Hepatocyte (in vitro differentiated cells): ENCODE data around the gene SEMA5A.

Experiments
- CTCF ChIP-seq: fragments of 200-600 bp; sonication (generic); IDR thresholded peaks from 2 replicates; pipeline ENCODE4 v1.5.1; 2016; ENCODE audit warnings: antibody characterized with exemption, mild to moderate bottlenecking; ENCODE audit not compliant: poor library complexity
- EZH2 ChIP-seq: fragments of 200-600 bp; sonication (generic); IDR thresholded peaks from 2 replicates; pipeline ENCODE4 v1.6.1; 2016; ENCODE audit warnings: antibody characterized with exemption, mild to moderate bottlenecking, borderline replicate concordance

- TF ChIP-seq CTCF (no peak), EZH2 (no peak)
Observed at GRCh38 chr5:9240431-9240830, 305.4 kb downstream of the SEMA5A start.
